ENCODE data around the gene GNB1L. TPM values are rescaled to one million over a fixed set of nuclear protein-coding genes. Genes with fewer than 3 reads are reported as not detected.

Gene GNB1L
- total and polyA plus RNA-seq, 2 of the 13 experiments (the other 11 are each of a cell fraction or from before 2014, with no cell fraction given), result 2.5 to 7.4 TPM

- no peak for TF ChIP-seq CSRNP2 (CRISPR knock-in tag; conservative IDR thresholded peaks at IDR 0.05; ENCODE audit: low read depth)
- no peak for TF ChIP-seq MAFF (IDR thresholded peaks at IDR 0.05; ENCODE audit: low read depth, low read length)
- TF ChIP-seq ZFP41 (CRISPR knock-in tag; IDR thresholded peaks at IDR 0.05; ENCODE audit: borderline replicate concordance), result no peak
- TF ChIP-seq, protein P1, sequence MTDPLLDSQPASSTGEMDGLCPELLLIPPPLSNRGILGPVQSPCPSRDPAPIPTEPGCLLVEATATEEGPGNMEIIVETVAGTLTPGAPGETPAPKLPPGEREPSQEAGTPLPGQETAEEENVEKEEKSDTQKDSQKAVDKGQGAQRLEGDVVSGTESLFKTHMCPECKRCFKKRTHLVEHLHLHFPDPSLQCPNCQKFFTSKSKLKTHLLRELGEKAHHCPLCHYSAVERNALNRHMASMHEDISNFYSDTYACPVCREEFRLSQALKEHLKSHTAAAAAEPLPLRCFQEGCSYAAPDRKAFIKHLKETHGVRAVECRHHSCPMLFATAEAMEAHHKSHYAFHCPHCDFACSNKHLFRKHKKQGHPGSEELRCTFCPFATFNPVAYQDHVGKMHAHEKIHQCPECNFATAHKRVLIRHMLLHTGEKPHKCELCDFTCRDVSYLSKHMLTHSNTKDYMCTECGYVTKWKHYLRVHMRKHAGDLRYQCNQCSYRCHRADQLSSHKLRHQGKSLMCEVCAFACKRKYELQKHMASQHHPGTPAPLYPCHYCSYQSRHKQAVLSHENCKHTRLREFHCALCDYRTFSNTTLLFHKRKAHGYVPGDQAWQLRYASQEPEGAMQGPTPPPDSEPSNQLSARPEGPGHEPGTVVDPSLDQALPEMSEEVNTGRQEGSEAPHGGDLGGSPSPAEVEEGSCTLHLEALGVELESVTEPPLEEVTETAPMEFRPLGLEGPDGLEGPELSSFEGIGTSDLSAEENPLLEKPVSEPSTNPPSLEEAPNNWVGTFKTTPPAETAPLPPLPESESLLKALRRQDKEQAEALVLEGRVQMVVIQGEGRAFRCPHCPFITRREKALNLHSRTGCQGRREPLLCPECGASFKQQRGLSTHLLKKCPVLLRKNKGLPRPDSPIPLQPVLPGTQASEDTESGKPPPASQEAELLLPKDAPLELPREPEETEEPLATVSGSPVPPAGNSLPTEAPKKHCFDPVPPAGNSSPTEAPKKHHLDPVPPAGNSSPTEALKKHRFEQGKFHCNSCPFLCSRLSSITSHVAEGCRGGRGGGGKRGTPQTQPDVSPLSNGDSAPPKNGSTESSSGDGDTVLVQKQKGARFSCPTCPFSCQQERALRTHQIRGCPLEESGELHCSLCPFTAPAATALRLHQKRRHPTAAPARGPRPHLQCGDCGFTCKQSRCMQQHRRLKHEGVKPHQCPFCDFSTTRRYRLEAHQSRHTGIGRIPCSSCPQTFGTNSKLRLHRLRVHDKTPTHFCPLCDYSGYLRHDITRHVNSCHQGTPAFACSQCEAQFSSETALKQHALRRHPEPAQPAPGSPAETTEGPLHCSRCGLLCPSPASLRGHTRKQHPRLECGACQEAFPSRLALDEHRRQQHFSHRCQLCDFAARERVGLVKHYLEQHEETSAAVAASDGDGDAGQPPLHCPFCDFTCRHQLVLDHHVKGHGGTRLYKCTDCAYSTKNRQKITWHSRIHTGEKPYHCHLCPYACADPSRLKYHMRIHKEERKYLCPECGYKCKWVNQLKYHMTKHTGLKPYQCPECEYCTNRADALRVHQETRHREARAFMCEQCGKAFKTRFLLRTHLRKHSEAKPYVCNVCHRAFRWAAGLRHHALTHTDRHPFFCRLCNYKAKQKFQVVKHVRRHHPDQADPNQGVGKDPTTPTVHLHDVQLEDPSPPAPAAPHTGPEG (CRISPR knock-in tag; IDR thresholded peaks at IDR 0.05), result no peak
- no peak for TF ChIP-seq ONECUT2 (CRISPR knock-in tag; IDR thresholded peaks at IDR 0.05)
Observed at GRCh38 chr22:19748991-19749664, 105.5 kb downstream of the GNB1L start (continued).

Measured in HepG2 (cell line).